ENCODE results near the gene VNN1.

DNA sequence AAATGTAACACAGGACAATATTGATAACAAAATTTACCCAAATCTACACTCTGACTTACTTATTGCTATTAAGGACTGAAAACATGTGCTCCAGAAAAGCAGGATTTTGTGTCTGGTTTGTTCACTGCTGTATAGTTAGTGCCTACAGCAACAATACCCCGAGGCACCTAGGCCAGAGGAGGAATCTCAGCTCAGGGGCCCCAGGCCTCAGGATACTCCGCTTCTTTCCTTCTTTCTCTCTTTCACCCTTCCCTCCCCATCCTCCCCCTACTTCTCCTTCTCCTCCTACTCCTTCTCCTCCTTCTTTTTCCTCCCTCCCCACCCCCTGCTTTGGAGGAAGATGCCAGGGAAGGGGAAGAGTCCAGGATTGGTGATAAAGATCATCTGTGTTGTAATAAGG, 44.8 kb upstream of the VNN1 start:
- TF ChIP-seq, protein P1, sequence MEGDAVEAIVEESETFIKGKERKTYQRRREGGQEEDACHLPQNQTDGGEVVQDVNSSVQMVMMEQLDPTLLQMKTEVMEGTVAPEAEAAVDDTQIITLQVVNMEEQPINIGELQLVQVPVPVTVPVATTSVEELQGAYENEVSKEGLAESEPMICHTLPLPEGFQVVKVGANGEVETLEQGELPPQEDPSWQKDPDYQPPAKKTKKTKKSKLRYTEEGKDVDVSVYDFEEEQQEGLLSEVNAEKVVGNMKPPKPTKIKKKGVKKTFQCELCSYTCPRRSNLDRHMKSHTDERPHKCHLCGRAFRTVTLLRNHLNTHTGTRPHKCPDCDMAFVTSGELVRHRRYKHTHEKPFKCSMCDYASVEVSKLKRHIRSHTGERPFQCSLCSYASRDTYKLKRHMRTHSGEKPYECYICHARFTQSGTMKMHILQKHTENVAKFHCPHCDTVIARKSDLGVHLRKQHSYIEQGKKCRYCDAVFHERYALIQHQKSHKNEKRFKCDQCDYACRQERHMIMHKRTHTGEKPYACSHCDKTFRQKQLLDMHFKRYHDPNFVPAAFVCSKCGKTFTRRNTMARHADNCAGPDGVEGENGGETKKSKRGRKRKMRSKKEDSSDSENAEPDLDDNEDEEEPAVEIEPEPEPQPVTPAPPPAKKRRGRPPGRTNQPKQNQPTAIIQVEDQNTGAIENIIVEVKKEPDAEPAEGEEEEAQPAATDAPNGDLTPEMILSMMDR (IDR thresholded peaks at IDR 0.05) = no peak
- TF ChIP-seq EP300 (IDR thresholded peaks at IDR 0.05) = no peak
- no peak for TF ChIP-seq POLR2A (IDR thresholded peaks at IDR 0.05)
